SU-DHL-6 (cell line): ENCODE data around the gene TUBB6.

ENCODE experiments used
- H2AFZ ChIP-seq: fragments of 200-600 bp; sonication (generic); 2 replicates; pipeline ENCODE4 v1.6.1; 2014; ENCODE audit warnings: low read depth, mild to moderate bottlenecking, moderate library complexity, mixed read lengths, antibody characterized with exemption, low read length; ENCODE audit not compliant: severe bottlenecking
- H3F3A ChIP-seq: fragments of 200-600 bp; shearing (Covaris generic); 2 replicates; pipeline ENCODE4 v1.6.0; 2016; ENCODE audit warnings: antibody characterized with exemption, mild to moderate bottlenecking; ENCODE audit not compliant: insufficient read depth
- H3K27ac ChIP-seq: fragments of 200-600 bp; sonication (generic); 2 replicates; pipeline ENCODE4 v1.5.1; 2016; ENCODE audit warnings: low read depth, mild to moderate bottlenecking, low read length, moderate library complexity, mixed read lengths
- H3K27me3 ChIP-seq: fragments of 200-600 bp; sonication (generic), shearing (Covaris generic); 2 replicates; pipeline ENCODE4 v1.6.0; 2014; ENCODE audit warnings: mild to moderate bottlenecking, low read length
- H3K36me3 ChIP-seq: fragments of 200-600 bp; sonication (generic); 2 replicates; pipeline ENCODE4 v1.6.1; 2014; ENCODE audit warnings: mild to moderate bottlenecking, low read length, mixed read lengths
- H3K4me2 ChIP-seq: fragments of 300-600, 200-600 bp; shearing (Covaris generic), sonication (generic); 2 replicates; pipeline ENCODE4 v1.6.0; 2014; ENCODE audit warnings: low read length, low read depth, mild to moderate bottlenecking; ENCODE audit not compliant: poor library complexity, severe bottlenecking
- H3K4me3 ChIP-seq: fragments of 200-600 bp; sonication (generic); 2 replicates; pipeline ENCODE4 v1.5.1; 2014; ENCODE audit warnings: antibody characterized with exemption, low read length, mild to moderate bottlenecking, mixed read lengths; ENCODE audit not compliant: insufficient read depth, poor library complexity, severe bottlenecking
- H3K79me2 ChIP-seq: fragments of 200-600 bp; sonication (generic); 2 replicates; pipeline ENCODE4 v1.6.1; 2014; ENCODE audit warnings: mild to moderate bottlenecking, low read length, moderate library complexity; ENCODE audit not compliant: insufficient read depth
- H3K9ac ChIP-seq: fragments of 200-600 bp; sonication (generic); 2 replicates; pipeline ENCODE4 v1.7.0; 2014; ENCODE audit warnings: mild to moderate bottlenecking, low read length
- H3K9me2 ChIP-seq: fragments of 200-600 bp; sonication (generic); replicated peaks from 2 replicates; pipeline ENCODE4 v1.6.1; 2014; ENCODE audit warnings: low read length; ENCODE audit not compliant: insufficient read depth
- H3K9me3 ChIP-seq: fragments of 200-600 bp; sonication (generic); 2 replicates; pipeline ENCODE4 v1.6.1; 2014; ENCODE audit warnings: low read length, mixed read lengths; ENCODE audit not compliant: insufficient read depth
- H4K20me1 ChIP-seq: fragments of 200-600 bp; sonication (generic); 2 replicates; pipeline ENCODE4 v1.6.1; 2014; ENCODE audit warnings: low read depth, mild to moderate bottlenecking, antibody characterized with exemption, low read length, moderate library complexity, mixed read lengths
- EZH2phosphoT487 ChIP-seq: fragments of 200-600 bp; sonication (generic), shearing (Covaris generic); conservative IDR thresholded peaks from 2 replicates; pipeline ENCODE4 v1.6.1; 2018; ENCODE audit warnings: mild to moderate bottlenecking, antibody characterized with exemption, low read length, moderate library complexity, mixed read lengths
- TF ChIP-seq, protein P1 (sequence below): fragments of 200-600 bp; sonication (generic); IDR thresholded peaks from one replicate; pipeline ENCODE4 v1.5.1; 2017; ENCODE audit warnings: antibody characterized with exemption, mild to moderate bottlenecking, low read length, moderate library complexity; ENCODE audit not compliant: insufficient read depth, poor library complexity, severe bottlenecking

Gene TUBB6

DNA sequence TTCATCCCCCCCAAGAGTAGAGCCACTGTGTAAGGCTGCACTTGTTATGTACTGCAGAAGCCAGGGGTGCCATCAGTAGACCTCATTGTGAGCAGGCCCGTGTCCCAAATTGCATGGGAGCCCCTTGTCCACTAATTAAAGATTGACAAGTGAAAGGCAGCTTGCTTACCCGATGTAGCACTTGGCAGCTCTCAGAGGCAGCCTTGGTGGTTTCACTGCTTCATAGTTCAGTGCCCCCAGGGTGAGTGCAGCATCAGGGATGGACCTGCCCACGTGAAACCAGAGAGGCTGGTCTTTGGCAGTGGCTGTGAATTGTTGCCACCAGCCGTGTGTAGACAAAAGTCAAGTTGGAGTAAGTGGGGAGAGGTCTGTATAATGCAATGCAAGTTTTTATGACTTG lies 13.3 kb downstream of the TUBB6 start:
- Histone ChIP-seq H3K36me3 (no peaks in the 10 kb centered on the region; the same call in 1 of the 2 replicates), H3K4me2 (no peak overlapping the region), H3K9me2 (no peaks in the 10 kb centered on the region), H3K27ac (no peak overlapping the region), H3F3A (no peaks in the 10 kb centered on the region), H3K9ac (no peak overlapping the region), H3K27me3 (no peaks in the 10 kb centered on the region), H4K20me1 (no peaks in the 10 kb centered on the region), H3K4me3 (no peak overlapping the region), H3K79me2 (no peaks in the 10 kb centered on the region), H3K9me3 (no peaks in the 10 kb centered on the region), H2AFZ (no peak overlapping the region)
- TF ChIP-seq, protein P1, sequence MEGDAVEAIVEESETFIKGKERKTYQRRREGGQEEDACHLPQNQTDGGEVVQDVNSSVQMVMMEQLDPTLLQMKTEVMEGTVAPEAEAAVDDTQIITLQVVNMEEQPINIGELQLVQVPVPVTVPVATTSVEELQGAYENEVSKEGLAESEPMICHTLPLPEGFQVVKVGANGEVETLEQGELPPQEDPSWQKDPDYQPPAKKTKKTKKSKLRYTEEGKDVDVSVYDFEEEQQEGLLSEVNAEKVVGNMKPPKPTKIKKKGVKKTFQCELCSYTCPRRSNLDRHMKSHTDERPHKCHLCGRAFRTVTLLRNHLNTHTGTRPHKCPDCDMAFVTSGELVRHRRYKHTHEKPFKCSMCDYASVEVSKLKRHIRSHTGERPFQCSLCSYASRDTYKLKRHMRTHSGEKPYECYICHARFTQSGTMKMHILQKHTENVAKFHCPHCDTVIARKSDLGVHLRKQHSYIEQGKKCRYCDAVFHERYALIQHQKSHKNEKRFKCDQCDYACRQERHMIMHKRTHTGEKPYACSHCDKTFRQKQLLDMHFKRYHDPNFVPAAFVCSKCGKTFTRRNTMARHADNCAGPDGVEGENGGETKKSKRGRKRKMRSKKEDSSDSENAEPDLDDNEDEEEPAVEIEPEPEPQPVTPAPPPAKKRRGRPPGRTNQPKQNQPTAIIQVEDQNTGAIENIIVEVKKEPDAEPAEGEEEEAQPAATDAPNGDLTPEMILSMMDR = no peak
- TF ChIP-seq EZH2phosphoT487 = no peak

DNA sequence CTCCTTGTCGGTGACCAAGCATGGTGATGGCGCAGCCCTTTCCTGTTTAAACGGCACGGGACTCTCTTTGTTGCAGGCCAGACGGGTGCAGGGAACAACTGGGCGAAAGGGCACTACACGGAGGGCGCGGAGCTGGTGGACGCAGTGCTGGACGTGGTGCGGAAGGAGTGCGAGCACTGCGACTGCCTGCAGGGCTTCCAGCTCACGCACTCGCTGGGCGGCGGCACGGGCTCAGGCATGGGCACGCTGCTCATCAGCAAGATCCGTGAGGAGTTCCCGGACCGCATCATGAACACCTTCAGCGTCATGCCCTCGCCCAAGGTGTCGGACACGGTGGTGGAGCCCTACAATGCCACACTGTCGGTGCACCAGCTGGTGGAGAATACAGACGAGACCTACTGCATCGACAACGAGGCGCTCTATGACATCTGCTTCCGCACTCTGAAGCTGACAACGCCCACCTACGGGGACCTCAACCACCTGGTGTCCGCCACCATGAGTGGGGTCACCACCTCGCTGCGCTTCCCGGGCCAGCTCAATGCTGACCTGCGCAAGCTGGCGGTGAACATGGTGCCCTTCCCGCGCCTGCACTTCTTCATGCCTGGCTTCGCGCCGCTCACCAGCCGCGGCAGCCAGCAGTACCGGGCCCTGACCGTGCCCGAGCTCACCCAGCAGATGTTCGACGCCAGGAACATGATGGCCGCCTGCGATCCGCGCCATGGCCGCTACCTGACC lies 17.1 kb downstream of the TUBB6 start:
- Histone ChIP-seq H3K9ac (no peak overlapping the region), H3K27ac (no peak overlapping the region), H3K4me3 (no peak overlapping the region), H3K36me3 (no peaks in the 10 kb centered on the region; the same call in 1 of the 2 replicates), H3K79me2 (no peaks in the 10 kb centered on the region), H3K9me2 (no peaks in the 10 kb centered on the region), H3F3A (no peaks in the 10 kb centered on the region), H3K27me3 (no peaks in the 10 kb centered on the region), H4K20me1 (no peaks in the 10 kb centered on the region), H3K9me3 (no peaks in the 10 kb centered on the region), H3K4me2 (no peak overlapping the region), H2AFZ (no peak overlapping the region)
- no peak for TF ChIP-seq EZH2phosphoT487
- TF ChIP-seq, protein P1 = no peak

DNA sequence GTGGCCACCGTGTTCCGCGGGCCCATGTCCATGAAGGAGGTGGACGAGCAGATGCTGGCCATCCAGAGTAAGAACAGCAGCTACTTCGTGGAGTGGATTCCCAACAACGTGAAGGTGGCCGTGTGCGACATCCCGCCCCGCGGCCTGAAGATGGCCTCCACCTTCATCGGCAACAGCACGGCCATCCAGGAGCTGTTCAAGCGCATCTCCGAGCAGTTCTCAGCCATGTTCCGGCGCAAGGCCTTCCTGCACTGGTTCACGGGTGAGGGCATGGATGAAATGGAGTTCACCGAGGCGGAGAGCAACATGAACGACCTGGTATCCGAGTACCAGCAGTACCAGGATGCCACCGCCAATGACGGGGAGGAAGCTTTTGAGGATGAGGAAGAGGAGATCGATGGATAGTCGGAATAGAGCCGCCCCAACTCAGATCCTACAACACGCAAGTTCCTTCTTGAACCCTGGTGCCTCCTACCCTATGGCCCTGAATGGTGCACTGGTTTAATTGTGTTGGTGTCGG lies 17.7 kb downstream of the TUBB6 start:
- H2AFZ ChIP-seq = no peak overlapping the region
- H3K27ac ChIP-seq = no peak overlapping the region
- no peak overlapping the region for H3K4me2 ChIP-seq
- TF ChIP-seq, protein P1 = no peak
- TF ChIP-seq EZH2phosphoT487 = no peak
- H3F3A ChIP-seq = no peaks in the 10 kb centered on the region
- no peaks in the 10 kb centered on the region for H3K9me3 ChIP-seq
- H3K27me3 ChIP-seq = no peaks in the 10 kb centered on the region
- H4K20me1 ChIP-seq = no peaks in the 10 kb centered on the region
- H3K4me3 ChIP-seq = no peak overlapping the region
- H3K36me3 ChIP-seq = no peaks in the 10 kb centered on the region; the same call in 1 of the 2 replicates
- H3K9me2 ChIP-seq = no peaks in the 10 kb centered on the region
- H3K9ac ChIP-seq = no peak overlapping the region
- no peaks in the 10 kb centered on the region for H3K79me2 ChIP-seq
